NCI-H1105 (cell line): ENCODE measurements around the gene SBNO1.
A peak's percentile ranks its signal among the peaks of the same experiment; 100 is the strongest.
"Not testable (repeated sequence)": the region's sequence is repeated elsewhere in the genome, so short reads cannot be mapped to it uniquely, and the experiment has no call there.

ENCODE experiments used
- DNase-seq: peaks from one replicate; lab custom pipeline; 2025; lab: John Stamatoyannopoulos, UW

Gene SBNO1

GRCh38 chr12:123364532-123365024 is at the start of gene SBNO1:
Gene SBNO1, minus strand, starts transcription at chr12:123364847. Its CDS starts 14,406 bp downstream, at chr12:123350441.
- peak; percentile 90 for DNase-seq

GRCh38 chr12:123410041-123410412 is 45.4 kb upstream of the SBNO1 start:
- no peak for DNase-seq

GRCh38 chr12:123409284-123410040 is 44.8 kb upstream of the SBNO1 start:
- not testable (repeated sequence) for DNase-seq

- DNase-seq, result not testable (repeated sequence)
Observed at GRCh38 chr12:123408619-123409018, 44.0 kb upstream of the SBNO1 start.

GRCh38 chr12:123407934-123408333 is 43.3 kb upstream of the SBNO1 start:
- not testable (repeated sequence) for DNase-seq

GRCh38 chr12:123407269-123407668 is 42.6 kb upstream of the SBNO1 start:
- not testable (repeated sequence) for DNase-seq

GRCh38 chr12:123404581-123404980 is 39.9 kb upstream of the SBNO1 start:
- DNase-seq, result no peak

GRCh38 chr12:123401753-123402683 is 37.4 kb upstream of the SBNO1 start:
- no peak for DNase-seq

GRCh38 chr12:123399255-123399617 is 34.6 kb upstream of the SBNO1 start:
- no peak for DNase-seq

- DNase-seq, result no peak
Observed at GRCh38 chr12:123398550-123399254, 34.1 kb upstream of the SBNO1 start.

GRCh38 chr12:123398177-123398549 is 33.5 kb upstream of the SBNO1 start:
- DNase-seq, result no peak

GRCh38 chr12:123397400-123397799 is 32.8 kb upstream of the SBNO1 start:
- DNase-seq, result no peak

- no peak for DNase-seq
Observed at GRCh38 chr12:123396954-123397353, 32.3 kb upstream of the SBNO1 start.

GRCh38 chr12:123396543-123396942 is 31.9 kb upstream of the SBNO1 start:
- no peak for DNase-seq

GRCh38 chr12:123395236-123395635 is 30.6 kb upstream of the SBNO1 start:
- no peak for DNase-seq

- DNase-seq, result no peak
Observed at GRCh38 chr12:123393747-123394146, 29.1 kb upstream of the SBNO1 start.

GRCh38 chr12:123391546-123392343 is 27.1 kb upstream of the SBNO1 start:
- no peak for DNase-seq

- no peak for DNase-seq
Observed at GRCh38 chr12:123390498-123391426, 26.1 kb upstream of the SBNO1 start.

- no peak for DNase-seq
Observed at GRCh38 chr12:123389560-123390351, 25.1 kb upstream of the SBNO1 start.
